HS-5 (cell line): Measurements from ENCODE around the gene TXNDC12.
"Not testable (repeated sequence)": the region's sequence is repeated elsewhere in the genome, so short reads cannot be mapped to it uniquely, and the experiment has no call there.

ENCODE experiments used
- DNase-seq: peaks from one replicate; pipeline ENCODE4 v3.0.0-alpha.2; 2012; ENCODE audit warnings: low read depth

TXNDC12 gene

GRCh38 chr1:52055066-52055865 is at the start of gene TXNDC12:
TSS of gene TXNDC12 (minus strand) at chr1:52055191. CDS start at chr1:52055096, 95 bp downstream.
- peak; percentile 74 for DNase-seq

GRCh38 chr1:52102336-52103013 is 47.5 kb upstream of the TXNDC12 start:
- no peak for DNase-seq

DNA sequence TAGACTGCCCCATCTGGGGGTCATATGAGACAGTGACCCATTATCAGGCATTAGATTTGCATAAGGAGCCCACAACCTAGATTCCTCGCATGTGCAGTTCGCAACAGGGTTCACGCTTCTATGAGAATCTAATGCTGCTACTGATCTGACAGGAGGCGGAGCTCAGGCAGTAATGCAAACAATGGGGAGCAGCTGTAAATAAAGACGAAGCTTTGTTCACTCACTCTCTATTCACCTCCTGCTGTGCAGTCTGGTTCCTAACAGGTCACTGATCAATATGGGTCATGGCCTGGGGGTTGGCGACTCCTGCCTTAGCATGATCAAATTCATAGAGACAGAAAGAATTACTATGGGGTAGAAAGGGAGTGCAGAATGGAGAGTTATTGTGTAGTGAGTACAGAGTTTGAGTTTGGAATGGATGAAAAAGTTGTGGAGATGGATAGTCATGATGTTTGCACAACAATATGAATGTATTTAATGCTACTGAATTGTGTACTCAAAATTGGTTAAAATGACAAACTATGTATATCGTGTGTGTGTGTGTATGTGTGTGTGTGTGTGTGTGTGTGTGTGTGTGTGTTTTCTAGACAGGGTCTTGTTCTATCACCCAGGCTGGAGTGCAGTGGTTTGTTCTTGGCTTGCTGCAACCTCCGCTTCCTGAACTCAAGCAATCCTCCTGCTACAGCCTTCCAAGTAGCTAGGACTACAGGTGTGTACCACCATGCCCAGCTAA is 43.3 kb upstream of the TXNDC12 start:
- DNase-seq, result no peak

- DNase-seq, result no peak
Measured at GRCh38 chr1:52096216-52096615, 41.2 kb upstream of the TXNDC12 start.

GRCh38 chr1:52094300-52094699 is 39.3 kb upstream of the TXNDC12 start:
- not testable (repeated sequence) for DNase-seq

DNA sequence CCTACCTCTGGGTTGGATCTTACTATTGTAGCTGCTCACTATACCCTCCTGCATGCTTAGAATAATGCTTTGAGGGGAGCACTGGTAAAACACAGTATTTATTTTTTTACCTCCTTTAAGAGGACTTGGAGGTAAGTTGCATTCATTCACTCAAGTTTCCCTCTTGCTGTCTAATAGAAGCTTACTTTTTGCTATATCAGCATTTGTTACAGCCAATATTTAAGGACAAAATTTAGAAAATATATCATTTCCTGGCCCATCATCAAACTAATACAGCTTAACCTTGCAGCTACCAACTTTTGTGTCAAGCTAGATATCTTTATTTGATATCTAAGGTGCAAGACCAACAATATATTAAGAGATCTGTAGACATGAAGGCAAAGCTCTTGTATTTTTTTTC is 32.9 kb upstream of the TXNDC12 start:
- not testable (repeated sequence) for DNase-seq

- DNase-seq, result no peak
Measured at GRCh38 chr1:52080014-52080415, 25.0 kb upstream of the TXNDC12 start.

DNA sequence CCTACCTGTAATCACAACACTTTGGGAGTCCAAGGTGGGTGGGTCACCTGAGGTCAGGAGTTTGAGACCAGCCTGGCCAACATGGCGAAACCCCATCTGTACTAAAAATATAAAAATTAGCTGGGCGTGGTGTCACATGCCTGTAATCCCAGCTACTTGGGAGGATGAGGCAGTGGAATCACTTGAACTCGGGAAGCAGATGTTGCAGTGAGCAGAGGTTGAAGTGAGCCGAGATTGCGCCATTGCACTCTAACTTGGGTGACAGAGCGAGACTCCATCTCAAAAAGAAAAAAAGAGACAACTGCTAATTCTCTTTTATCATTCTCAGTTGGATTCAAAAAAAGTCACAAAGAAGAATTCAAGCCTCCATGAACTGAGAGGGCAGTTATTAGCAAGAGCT is 22.3 kb upstream of the TXNDC12 start:
- not testable (repeated sequence) for DNase-seq

- DNase-seq, result no peak
Measured at GRCh38 chr1:52072291-52072690, 17.3 kb upstream of the TXNDC12 start.

GRCh38 chr1:52070704-52071103 is 15.7 kb upstream of the TXNDC12 start:
- DNase-seq, result no peak

DNA sequence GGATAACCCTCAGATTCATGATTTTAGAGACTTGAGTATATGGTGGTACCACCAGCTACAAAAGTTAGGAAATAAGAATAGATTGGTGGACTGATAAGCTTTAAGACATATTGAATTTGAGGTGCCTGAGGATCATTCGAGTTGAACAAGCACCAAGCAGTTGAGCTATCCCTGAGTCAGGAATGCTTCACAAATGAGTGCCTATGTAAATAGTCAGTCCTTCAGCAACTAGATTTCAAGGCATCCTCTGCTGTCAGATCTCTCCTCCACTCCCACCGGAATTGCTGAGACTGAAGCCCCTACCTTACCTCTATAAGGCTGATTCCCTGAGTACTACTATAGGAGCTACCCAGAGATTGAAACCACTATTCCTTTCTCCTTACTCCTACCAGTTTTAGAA is 8.2 kb upstream of the TXNDC12 start:
- DNase-seq, result no peak

DNA sequence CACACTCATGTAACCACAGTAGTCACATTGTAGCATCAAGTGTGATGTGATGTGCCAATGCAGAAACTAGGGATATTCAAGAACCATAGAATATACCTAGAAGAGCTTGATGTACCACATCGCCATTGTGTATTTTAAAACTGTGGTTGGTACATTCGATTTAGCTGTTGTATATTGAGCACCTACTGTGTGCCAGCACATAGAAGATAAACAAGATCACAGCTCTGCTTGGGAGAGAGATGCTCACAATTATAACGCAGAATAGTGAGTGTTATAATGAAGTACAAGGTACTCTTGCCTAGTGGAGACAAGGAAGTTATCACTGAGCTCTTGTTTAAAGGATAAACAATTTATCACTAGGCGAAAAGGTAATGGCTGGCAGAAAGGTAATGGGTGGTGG is 5.8 kb upstream of the TXNDC12 start:
- DNase-seq, result no peak

- no peak for DNase-seq
Measured at GRCh38 chr1:52059888-52060287, 4.9 kb upstream of the TXNDC12 start.

- peak; percentile 36 for DNase-seq
Measured at GRCh38 chr1:52059321-52059720, 4.3 kb upstream of the TXNDC12 start.

DNA sequence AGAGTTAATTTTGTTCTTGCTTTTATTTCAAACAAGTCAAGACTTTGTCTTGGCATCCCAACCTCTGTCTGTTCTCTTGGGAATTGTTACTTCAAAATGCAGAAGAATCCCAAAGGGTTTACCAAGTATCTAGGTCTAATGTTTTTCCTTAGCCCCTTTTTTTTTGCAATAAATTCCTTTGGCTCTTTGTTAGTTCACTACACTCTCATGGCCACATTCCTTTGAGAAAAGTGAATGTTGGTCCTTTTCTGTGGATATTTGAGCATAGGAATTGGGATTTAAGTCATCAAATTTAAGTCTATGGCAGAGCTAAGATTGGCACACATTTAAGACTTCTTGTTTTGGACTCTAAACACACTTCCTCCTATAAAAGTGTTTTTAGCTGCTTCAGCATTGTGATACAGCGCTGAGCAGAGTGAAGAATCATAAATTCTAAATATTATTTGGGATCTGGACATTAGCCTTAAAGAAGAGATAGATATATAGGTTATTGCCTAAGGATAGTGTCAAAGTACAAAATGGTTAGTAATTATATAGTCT is 3.0 kb upstream of the TXNDC12 start:
- DNase-seq, result no peak

- no peak for DNase-seq
Measured at GRCh38 chr1:52057255-52057654, 2.3 kb upstream of the TXNDC12 start.

DNA sequence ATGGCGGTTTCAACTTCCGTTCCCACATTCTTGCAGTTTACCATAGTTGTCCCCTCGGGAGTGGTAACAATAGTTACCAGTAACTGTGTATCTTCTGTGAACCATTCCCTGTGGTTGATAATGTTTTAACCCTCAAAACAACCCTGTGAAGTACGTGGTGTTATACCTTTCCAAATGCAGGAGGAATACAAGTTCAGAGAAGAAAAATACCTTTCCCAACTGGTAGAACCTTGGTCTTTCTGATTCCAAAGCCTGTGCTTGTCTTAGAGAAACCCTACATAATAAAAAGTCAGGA is 1.9 kb upstream of the TXNDC12 start:
- DNase-seq, result no peak

- peak; percentile 55 for DNase-seq
Measured at GRCh38 chr1:52056163-52056936, 1.4 kb upstream of the TXNDC12 start, which contains the start of gene BTF3L4. TSS of gene BTF3L4 (plus strand) at chr1:52056295. CDS start at chr1:52059848, 3,553 bp downstream.

GRCh38 chr1:52055866-52056162 is 823 bp upstream of the TXNDC12 start:
- DNase-seq, result no peak

GRCh38 chr1:52054496-52055065 is 410 bp downstream of the TXNDC12 start:
- DNase-seq, result no peak

DNA sequence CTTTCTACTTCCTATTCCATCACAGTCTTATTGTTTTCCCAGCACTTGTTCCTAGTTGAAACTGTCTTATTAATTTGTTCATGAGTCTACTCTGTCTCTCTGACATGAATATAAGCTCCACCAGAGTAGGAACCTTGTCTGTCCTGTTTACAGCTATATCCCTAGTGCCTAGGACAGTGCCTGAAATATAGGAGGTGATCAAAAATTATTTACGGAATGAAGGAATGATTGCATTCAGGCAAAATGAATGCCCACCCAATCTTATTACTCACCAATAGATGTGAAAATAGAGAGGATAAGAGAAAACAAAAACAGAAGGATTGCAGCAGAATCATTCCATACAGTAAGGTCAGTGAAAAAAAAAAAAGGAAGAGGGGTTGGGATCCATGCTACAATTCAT is 1.1 kb downstream of the TXNDC12 start:
- no peak for DNase-seq

GRCh38 chr1:52049337-52049736 is 5.7 kb downstream of the TXNDC12 start:
- not testable (repeated sequence) for DNase-seq
